GM12891 (cell line): ENCODE measurements around the gene PRKAR1B.

ENCODE experiments used
- POLR2A ChIP-seq: IDR thresholded peaks from 2 replicates; pipeline ENCODE4 v1.6.1; 2011; ENCODE audit warnings: low read depth, low read length, control low read depth
- POLR2AphosphoS5 ChIP-seq: IDR thresholded peaks from 2 replicates; pipeline ENCODE4 v1.6.1; 2011; ENCODE audit warnings: low read depth, low read length, control low read depth
- SPI1 ChIP-seq: IDR thresholded peaks from 2 replicates; pipeline ENCODE4 v1.6.1; 2011; ENCODE audit warnings: low read depth, low read length, control low read depth
- TAF1 ChIP-seq: IDR thresholded peaks from 2 replicates; pipeline ENCODE4 v1.6.1; 2011; ENCODE audit warnings: low read depth, low read length, control low read depth

- TF ChIP-seq SPI1 (0 out of 2 replicates have a peak, but pooled peaks have one; percentile 0), POLR2A (peak; percentile 60), POLR2AphosphoS5 (peak; percentile 68; the same call in 1 of the 2 replicates), TAF1 (peak; percentile 54; the same call in 1 of the 2 replicates)
These were observed 122.8 kb downstream of the PRKAR1B start for GRCh38 chr7:604001-604883.
